Ishikawa (cell line): ENCODE results near the gene CCDC192.

Source experiments
- CEBPB ChIP-seq: IDR thresholded peaks from 2 replicates; pipeline ENCODE4 v1.6.1; 2012
- CREB1 ChIP-seq: IDR thresholded peaks from 2 replicates; pipeline ENCODE4 v1.6.1; 2012; ENCODE audit warnings: low read depth
- EGR1 ChIP-seq: IDR thresholded peaks from 2 replicates; pipeline ENCODE4 v1.6.1; 2012
- EP300 ChIP-seq: IDR thresholded peaks from 2 replicates; pipeline ENCODE4 v1.6.1; 2012; ENCODE audit warnings: borderline replicate concordance
- FOXM1 ChIP-seq: IDR thresholded peaks from 2 replicates; pipeline ENCODE4 v1.6.1; 2012; ENCODE audit warnings: low read depth, borderline replicate concordance
- MAX ChIP-seq: IDR thresholded peaks from 2 replicates; pipeline ENCODE4 v1.6.1; 2012
- NFIC ChIP-seq: IDR thresholded peaks from 2 replicates; pipeline ENCODE4 v1.6.1; 2012
- RAD21 ChIP-seq: IDR thresholded peaks from 2 replicates; pipeline ENCODE4 v1.6.1; 2012; ENCODE audit warnings: low read depth
- REST ChIP-seq: IDR thresholded peaks from 2 replicates; pipeline ENCODE4 v1.6.1; 2012; ENCODE audit warnings: low read depth, mild to moderate bottlenecking
- TAF1 ChIP-seq: IDR thresholded peaks from 2 replicates; pipeline ENCODE4 v1.6.1; 2012; ENCODE audit warnings: low read depth, mild to moderate bottlenecking
- TCF12 ChIP-seq: IDR thresholded peaks from 2 replicates; pipeline ENCODE4 v1.6.1; 2012; ENCODE audit warnings: low read depth
- TEAD4 ChIP-seq: IDR thresholded peaks from 2 replicates; pipeline ENCODE4 v1.6.1; 2012
- USF1 ChIP-seq: IDR thresholded peaks from 2 replicates; pipeline ENCODE4 v1.6.1; 2012
- YY1 ChIP-seq: IDR thresholded peaks from 2 replicates; pipeline ENCODE4 v1.6.1; 2012; ENCODE audit warnings: low read depth
- ZBTB7A ChIP-seq: IDR thresholded peaks from 2 replicates; pipeline ENCODE4 v1.6.1; 2012; ENCODE audit warnings: low read depth

CCDC192 gene

GRCh38 chr5:127810707-127811490 is 107.7 kb downstream of the CCDC192 start:
- TF ChIP-seq ZBTB7A (no peak), TAF1 (no peak), EGR1 (no peak), CREB1 (no peak), CEBPB (no peak), RAD21 (no peak), YY1 (no peak), NFIC (no peak), FOXM1 (no peak), TCF12 (no peak), MAX (no peak), USF1 (no peak), TEAD4 (no peak), EP300 (no peak), REST (no peak)

- no peak for TF ChIP-seq FOXM1
- TF ChIP-seq NFIC = no peak
- no peak for TF ChIP-seq USF1
- TF ChIP-seq EGR1 = no peak
- no peak for TF ChIP-seq TCF12
- TF ChIP-seq TAF1 = no peak
- no peak for TF ChIP-seq ZBTB7A
- no peak for TF ChIP-seq MAX
- TF ChIP-seq REST = no peak
Observed at GRCh38 chr5:127812570-127812969, 109.4 kb downstream of the CCDC192 start.

GRCh38 chr5:127813633-127814587 is 110.7 kb downstream of the CCDC192 start:
- TF ChIP-seq TCF12 = no peak
- TF ChIP-seq USF1 = no peak
- no peak for TF ChIP-seq FOXM1
- TF ChIP-seq CEBPB = no peak
- TF ChIP-seq NFIC = no peak

- no peak for TF ChIP-seq TEAD4
- TF ChIP-seq MAX = no peak
- no peak for TF ChIP-seq EP300
- no peak for TF ChIP-seq YY1
- TF ChIP-seq USF1 = no peak
- TF ChIP-seq EGR1 = no peak
Observed at GRCh38 chr5:127814588-127814973, 111.4 kb downstream of the CCDC192 start.
